GM23248 (cell line): ENCODE results near the gene ANAPC1. TPM values are rescaled to one million over a fixed set of nuclear protein-coding genes. Genes with fewer than 3 reads are reported as not detected.
"Not testable (repeated sequence)": the region's sequence is repeated elsewhere in the genome, so short reads cannot be mapped to it uniquely, and the experiment has no call there.

Experiments used
- DNase-seq: peaks from one replicate; pipeline ENCODE4 v3.0.0-alpha.2; 2015
- H2AFZ ChIP-seq: fragments of 200-600 bp; sonication (generic); 2 replicates; pipeline ENCODE4 v1.6.1; 2016; ENCODE audit warnings: antibody characterized with exemption
- H3F3A ChIP-seq: fragments of 200-600 bp; sonication (generic); 2 replicates; pipeline ENCODE4 v1.6.1; 2016; ENCODE audit warnings: mild to moderate bottlenecking, antibody characterized with exemption, mixed run types; ENCODE audit not compliant: insufficient read depth
- H3K27ac ChIP-seq: fragments of 200-600 bp; sonication (generic); 2 replicates; pipeline ENCODE4 v1.5.1; 2016; ENCODE audit warnings: mild to moderate bottlenecking
- H3K27me3 ChIP-seq: fragments of 200-600 bp; sonication (generic); replicated peaks from 2 replicates; pipeline ENCODE4 v1.6.1; 2016; ENCODE audit warnings: mild to moderate bottlenecking; ENCODE audit not compliant: insufficient read depth
- H3K36me3 ChIP-seq: fragments of 200-600 bp; sonication (generic); 2 replicates; pipeline ENCODE4 v1.6.1; 2016; ENCODE audit warnings: low read depth, mild to moderate bottlenecking
- H3K4me1 ChIP-seq: fragments of 200-600 bp; sonication (generic); 2 replicates; pipeline ENCODE4 v1.6.1; 2016; ENCODE audit warnings: mild to moderate bottlenecking; ENCODE audit not compliant: insufficient read depth
- H3K4me2 ChIP-seq: fragments of 200-600 bp; sonication (generic); one replicate; pipeline ENCODE4 v1.6.1; 2016; ENCODE audit warnings: mild to moderate bottlenecking; ENCODE audit not compliant: unreplicated experiment
- H3K4me3 ChIP-seq: fragments of 200-600 bp; sonication (generic); 2 replicates; pipeline ENCODE4 v1.5.1; 2016; ENCODE audit warnings: mild to moderate bottlenecking
- H3K79me2 ChIP-seq: fragments of 200-600 bp; sonication (generic); 2 replicates; pipeline ENCODE4 v1.6.1; 2016; ENCODE audit warnings: mild to moderate bottlenecking; ENCODE audit not compliant: insufficient read depth
- H3K9ac ChIP-seq: fragments of 200-600 bp; sonication (generic); 2 replicates; pipeline ENCODE4 v1.6.1; 2016; ENCODE audit warnings: mild to moderate bottlenecking
- H3K9me2 ChIP-seq: fragments of 200-600 bp; sonication (generic); 2 replicates; pipeline ENCODE4 v1.6.1; 2016; ENCODE audit warnings: mixed run types, mild to moderate bottlenecking, moderate library complexity; ENCODE audit not compliant: insufficient read depth
- H3K9me3 ChIP-seq: fragments of 200-600 bp; sonication (generic); one replicate; pipeline ENCODE4 v1.6.1; 2017; ENCODE audit warnings: low read depth
- H4K20me1 ChIP-seq: fragments of 200-600 bp; sonication (generic); 2 replicates; pipeline ENCODE4 v1.6.0; 2016; ENCODE audit not compliant: insufficient read depth
- EZH2 ChIP-seq: fragments of 200-600 bp; sonication (generic); IDR thresholded peaks from 2 replicates; pipeline ENCODE4 v1.6.1; 2018; ENCODE audit warnings: antibody characterized with exemption, mild to moderate bottlenecking; ENCODE audit not compliant: insufficient read depth, poor library complexity, severe bottlenecking
- EZH2phosphoT487 ChIP-seq: fragments of 200-600 bp; sonication (generic); IDR thresholded peaks from 2 replicates; pipeline ENCODE4 v1.6.1; 2018; ENCODE audit warnings: antibody characterized with exemption, moderate library complexity, mild to moderate bottlenecking, low read depth; ENCODE audit not compliant: insufficient read depth
- WGBS, 2 experiments: methylation state at CpG; one replicate each; pipeline ENCODE4 v1.1.6; 2015 to 2017; ENCODE audit warnings: low lambda C conversion rate in 2 of 2, low coverage in 1 of 2; ENCODE audit errors: missing lambda C conversion rate in 2 of 2; 5-methylcytosine and 5-hydroxymethylcytosine counted together
- in situ Hi-C: fragments of 300-500 bp; cut with MboI; formaldehyde crosslinking; loops from 2 replicates; pipeline ENCODE4 v1.15.0; 2020
- polyA plus RNA-seq: library from polyadenylated mRNA; unstranded; fragments of >200 nt; fragmentation: Nextera tagmentation; extraction: Ambion mirVana; gene quantifications from 2 replicates; pipeline ENCODE4 v1.2.1, GENCODE V29; 2016
- total RNA-seq: library from RNA; depleted of rRNA; stranded (reverse); fragments of >200 nt; shearing (Covaris generic); gene quantifications from 2 replicates; pipeline ENCODE4 v1.2.3, GENCODE V29; 2014

ANAPC1 gene
- total and polyA plus RNA-seq, 2 experiments from 2014 or later = 11.3 to 26.5 TPM

DNA sequence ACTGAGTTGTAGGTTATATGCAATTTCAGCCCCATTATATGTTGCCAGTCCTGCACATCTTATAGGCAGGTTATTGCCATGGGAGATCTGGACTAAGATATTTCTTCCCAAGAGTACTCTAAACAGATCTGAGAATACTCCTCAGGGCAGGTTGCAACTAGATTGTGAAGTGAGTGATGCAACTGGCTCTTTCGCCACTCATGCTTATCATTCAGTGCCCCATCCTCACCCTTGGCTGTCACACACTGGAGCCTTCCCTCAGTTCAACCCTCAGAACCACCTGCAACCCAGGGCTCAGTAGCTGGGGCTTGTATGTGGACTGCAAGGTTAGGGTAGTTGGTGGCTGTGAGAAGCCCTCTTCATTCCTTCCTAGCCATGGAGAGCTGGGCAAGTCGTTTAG is 28.6 kb upstream of the ANAPC1 start:
- Histone ChIP-seq H3K9me3 (no peaks in the 10 kb centered on the region), H4K20me1 (no peaks in the 10 kb centered on the region), H3K4me2 (no peak overlapping the region), H3K36me3 (no peaks in the 10 kb centered on the region), H3K9me2 (no peaks in the 10 kb centered on the region), H3K4me1 (no peaks in the 10 kb centered on the region), H3F3A (no peaks in the 10 kb centered on the region), H3K9ac (no peak overlapping the region), H2AFZ (no peak overlapping the region), H3K4me3 (no peak overlapping the region), H3K27ac (no peak overlapping the region), H3K27me3 (peaks cover 31% of the 10 kb centered on the region), H3K79me2 (no peaks in the 10 kb centered on the region)
- no peak for DNase-seq
- TF ChIP-seq EZH2phosphoT487 (no peak), EZH2 (no peak)
- in situ Hi-C loops = no loop called here
- 46 to 50% methylated on average over 2 of the region's 2 CpGs for WGBS, 2 experiments

DNA sequence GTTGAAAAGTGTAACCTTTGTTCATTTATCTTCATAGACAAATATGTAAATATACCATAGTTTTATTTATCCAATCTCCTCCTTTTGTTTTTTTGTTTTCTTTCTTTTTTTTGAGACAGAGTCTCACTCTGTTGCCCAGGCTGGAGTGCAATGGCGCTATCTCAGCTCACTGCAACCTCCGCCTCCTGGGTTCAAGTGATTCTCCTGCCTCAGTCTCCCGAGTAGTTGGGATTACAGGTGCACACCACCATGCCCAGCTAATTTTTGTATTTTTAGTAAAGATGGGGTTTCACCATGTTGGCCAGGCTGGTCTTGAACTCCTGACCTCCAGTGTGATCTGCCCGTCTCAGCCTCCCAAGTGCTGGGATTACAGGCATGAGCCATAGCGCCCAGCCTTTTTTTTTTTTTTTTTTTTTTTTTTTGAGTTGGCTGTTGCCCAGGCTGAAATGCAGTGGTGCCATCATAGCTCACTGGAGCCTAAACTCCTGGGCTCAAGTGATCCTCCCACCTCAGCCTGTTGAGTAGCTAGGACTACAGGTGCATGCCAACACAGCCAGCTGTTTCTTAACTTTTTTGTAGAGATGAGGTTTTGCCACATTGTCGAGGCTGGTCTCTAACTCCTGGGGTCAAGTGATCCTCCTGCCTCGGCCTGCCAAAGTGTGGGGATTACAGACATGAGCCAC is 27.4 kb upstream of the ANAPC1 start:
- H2AFZ ChIP-seq, H3K36me3 ChIP-seq, H3K79me2 ChIP-seq, H3K27ac ChIP-seq, H3K9me3 ChIP-seq, DNase-seq, H3K9ac ChIP-seq, H4K20me1 ChIP-seq, H3K4me3 ChIP-seq, H3K4me1 ChIP-seq, H3K4me2 ChIP-seq, H3K9me2 ChIP-seq, H3F3A ChIP-seq, in situ Hi-C loops: not testable (repeated sequence)
- 82 to 87% methylated on average over 6 to 7 of the region's 7 CpGs for WGBS, 2 experiments
- H3K27me3 ChIP-seq = peaks cover 31% of the 10 kb centered on the region

DNA sequence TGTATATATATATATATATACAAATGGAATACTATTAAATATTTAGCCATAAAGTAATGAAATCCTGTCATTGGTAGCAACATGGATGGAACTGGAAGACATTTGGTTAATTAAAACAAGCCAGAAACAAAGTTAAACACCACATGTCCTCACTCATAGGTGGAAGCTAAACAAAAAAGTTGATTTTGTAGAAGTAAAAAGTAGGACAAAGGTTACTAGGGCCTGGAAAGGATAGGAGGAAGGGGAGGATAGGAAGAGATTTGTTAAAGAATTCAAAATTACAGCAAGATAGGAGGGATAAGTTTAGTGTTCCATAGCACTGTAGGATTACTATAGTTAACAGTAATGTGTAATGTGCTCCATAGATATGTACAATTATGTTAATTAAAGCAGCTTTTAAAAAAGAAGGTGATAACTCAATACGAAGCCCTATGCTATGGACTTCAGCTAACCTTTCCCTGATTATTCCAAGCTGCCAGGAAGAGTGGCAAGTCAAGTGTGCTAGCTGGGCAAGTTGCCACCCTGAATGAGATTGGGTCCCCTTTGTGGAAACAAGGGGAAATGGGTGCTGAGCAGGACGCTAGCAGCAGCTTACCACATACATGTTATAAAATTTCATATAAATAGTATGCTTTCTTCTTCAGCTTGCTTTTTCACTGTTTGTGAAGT is 26.8 kb upstream of the ANAPC1 start:
- WGBS, 2 experiments = 92 to 96% methylated on average over 2 of the region's 2 CpGs
- Histone ChIP-seq H3F3A (no peaks in the 10 kb centered on the region), H2AFZ (no peak overlapping the region), H3K4me3 (no peak overlapping the region), H4K20me1 (no peaks in the 10 kb centered on the region), H3K27ac (no peak overlapping the region), H3K4me1 (no peaks in the 10 kb centered on the region), H3K9ac (no peak overlapping the region), H3K27me3 (peaks cover 30% of the 10 kb centered on the region), H3K79me2 (no peaks in the 10 kb centered on the region), H3K9me3 (no peaks in the 10 kb centered on the region), H3K4me2 (no peak overlapping the region), H3K36me3 (no peaks in the 10 kb centered on the region), H3K9me2 (no peaks in the 10 kb centered on the region)
- in situ Hi-C loops = no loop called here
- no peak for TF ChIP-seq EZH2
- no peak for TF ChIP-seq EZH2phosphoT487
- DNase-seq = no peak

DNA sequence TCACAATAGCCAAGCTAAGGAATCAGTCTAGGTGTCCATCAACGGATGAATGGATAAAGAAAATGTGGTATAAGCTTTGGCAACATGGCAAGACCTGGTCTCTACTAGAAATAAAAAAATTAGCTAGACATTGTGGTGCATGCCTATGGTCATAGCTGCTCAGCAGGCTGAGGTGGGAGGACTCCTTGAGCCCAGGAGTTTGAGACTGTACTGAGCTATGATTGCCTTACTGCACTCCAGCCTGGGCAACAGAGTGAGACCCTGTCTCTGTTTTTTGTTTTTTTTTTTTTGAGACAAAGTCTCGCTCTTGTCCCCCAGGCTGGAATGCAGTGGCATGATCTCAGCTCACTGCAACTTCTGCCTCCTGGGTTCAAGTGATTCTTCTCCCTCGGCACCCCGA is 26.0 kb upstream of the ANAPC1 start:
- H3K27me3 ChIP-seq = peaks cover 33% of the 10 kb centered on the region
- not testable (repeated sequence) for H3K36me3 ChIP-seq, H3F3A ChIP-seq, H3K4me3 ChIP-seq, H4K20me1 ChIP-seq, H3K9me3 ChIP-seq, H2AFZ ChIP-seq, DNase-seq, H3K9me2 ChIP-seq, H3K9ac ChIP-seq, H3K4me1 ChIP-seq, H3K27ac ChIP-seq, H3K79me2 ChIP-seq, H3K4me2 ChIP-seq
- 90 to 92% methylated on average over 4 of the region's 4 CpGs for WGBS, 2 experiments
- in situ Hi-C loops = loop anchor here (10.0 kb wide), 1 partner anchor 125 kb away; no protein-coding TSS in a partner anchor
